K562 (cell line): ENCODE data around the gene WDR70. TPM values are rescaled to one million over a fixed set of nuclear protein-coding genes. Genes with fewer than 3 reads are reported as not detected.

Source experiments
- BDP1 ChIP-seq: IDR thresholded peaks from 3 replicates; pipeline ENCODE4 v1.6.1; 2011; ENCODE audit not compliant: insufficient read length, insufficient read depth
- BRF1 ChIP-seq: IDR thresholded peaks from 3 replicates; pipeline ENCODE4 v1.6.1; 2011; ENCODE audit warnings: borderline replicate concordance, mild to moderate bottlenecking; ENCODE audit not compliant: insufficient read length; ENCODE audit errors: extremely low read depth
- C11orf30 ChIP-seq: fragments of 450-650 bp; IDR thresholded peaks from 2 replicates; pipeline ENCODE4 v1.6.1; 2016; ENCODE audit warnings: low read depth, mild to moderate bottlenecking
- CBFB ChIP-seq: sonication (generic); formaldehyde crosslinking; IDR thresholded peaks from 2 replicates; pipeline ENCODE4 v1.4.0; 2020; ENCODE audit warnings: mild to moderate bottlenecking, missing genetic modification reagents
- CHD2 ChIP-seq: IDR thresholded peaks from 2 replicates; pipeline ENCODE4 v1.6.1; 2011; ENCODE audit warnings: low read depth, low read length
- COPS2 ChIP-seq: fragments of 450-650 bp; conservative IDR thresholded peaks from 2 replicates; pipeline ENCODE4 v1.6.1; 2016; ENCODE audit warnings: mild to moderate bottlenecking, moderate library complexity
- E2F6 ChIP-seq, 2 experiments: IDR thresholded peaks; 2 replicates each; pipeline ENCODE4 v1.6.1; 2011; ENCODE audit warnings: borderline replicate concordance in 1 of 2, control low read depth in 1 of 2, low read depth in 1 of 2, low read length in 1 of 2, mild to moderate bottlenecking in 1 of 2, mixed read lengths in 1 of 2, moderate library complexity in 1 of 2; ENCODE audit not compliant: insufficient read depth in 1 of 2, insufficient read length in 1 of 2, poor library complexity in 1 of 2, severe bottlenecking in 1 of 2; ENCODE audit errors: extremely low read depth in 1 of 2
- FOXK1 ChIP-seq: sonication (generic); formaldehyde crosslinking; IDR thresholded peaks from 2 replicates; pipeline ENCODE4 v1.8.0; 2022; ENCODE audit warnings: missing genetic modification reagents, mild to moderate bottlenecking, borderline replicate concordance
- FOXP1 ChIP-seq: sonication (generic); formaldehyde crosslinking; IDR thresholded peaks from 2 replicates; pipeline ENCODE4 v1.8.0; 2022; ENCODE audit warnings: mild to moderate bottlenecking, missing genetic modification reagents
- HDAC6 ChIP-seq: IDR thresholded peaks from 2 replicates; pipeline ENCODE4 v1.6.1; 2012; ENCODE audit warnings: low read depth, mild to moderate bottlenecking, control low read depth, inconsistent platforms, low read length, moderate library complexity
- KAT2B ChIP-seq: IDR thresholded peaks from one replicate; pipeline ENCODE4 v1.6.1; 2012; ENCODE audit warnings: low read depth, mild to moderate bottlenecking, control low read depth, inconsistent platforms, low read length, moderate library complexity
- PPARD ChIP-seq: fragments of 250-450 bp; sonication (Bioruptor Pico); IDR thresholded peaks from 2 replicates; pipeline ENCODE4 v1.8.0; 2022; ENCODE audit warnings: inconsistent platforms, mild to moderate bottlenecking, moderate library complexity
- RAD21 ChIP-seq, 2 experiments: fragments of 250-450 bp in 1 of 2; fragments of 450-650 bp in 1 of 2; sonication (Bioruptor Pico) in 1 of 2; formaldehyde crosslinking in 1 of 2; IDR thresholded peaks in 1 of 2; conservative IDR thresholded peaks in 1 of 2; 2 replicates each; pipeline versions ENCODE4 v1.4.0 to v1.8.0; 2020 to 2022; ENCODE audit warnings: mild to moderate bottlenecking in 2 of 2, moderate library complexity in 1 of 2
- RNF2 ChIP-seq: sonication (generic); IDR thresholded peaks from 2 replicates; pipeline ENCODE4 v1.6.1; 2016
- SAFB ChIP-seq: fragments of 200-400 bp; formaldehyde crosslinking; IDR thresholded peaks from 2 replicates; pipeline ENCODE4 v1.6.1; 2017; ENCODE audit warnings: low read depth, low read length, borderline replicate concordance
- SAFB2 ChIP-seq: fragments of 200-400 bp; formaldehyde crosslinking; IDR thresholded peaks from 2 replicates; pipeline ENCODE4 v1.6.1; 2018; ENCODE audit warnings: borderline replicate concordance, low read length, low read depth, moderate library complexity; ENCODE audit not compliant: severe bottlenecking
- SMAD3 ChIP-seq: fragments of 450-650 bp; formaldehyde crosslinking; conservative IDR thresholded peaks from 2 replicates; pipeline ENCODE4 v1.4.0; 2020; ENCODE audit warnings: mild to moderate bottlenecking
- SRSF7 ChIP-seq: fragments of 200-400 bp; formaldehyde crosslinking; optimal IDR thresholded peaks from 2 replicates; pipeline ENCODE3; 2017; ENCODE audit warnings: mild to moderate bottlenecking, low read depth, low read length
- TAF15 ChIP-seq: fragments of 200-400 bp; formaldehyde crosslinking; IDR thresholded peaks from 2 replicates; pipeline ENCODE4 v1.6.1; 2017; ENCODE audit warnings: mild to moderate bottlenecking, low read depth, low read length, moderate library complexity
- ZFP30 ChIP-seq: fragments of 250-450 bp; sonication (Bioruptor Pico); IDR thresholded peaks from 2 replicates; pipeline ENCODE4 v1.8.0; 2022; ENCODE audit warnings: moderate library complexity, mild to moderate bottlenecking, inconsistent platforms, borderline replicate concordance
- ZNF184 ChIP-seq: sonication (generic); formaldehyde crosslinking; IDR thresholded peaks from 2 replicates; pipeline ENCODE4 v1.5.0; 2020; ENCODE audit warnings: missing genetic modification reagents
- ZNF75A ChIP-seq: fragments of 450-650 bp; formaldehyde crosslinking; IDR thresholded peaks from 2 replicates; pipeline ENCODE4 v1.4.0; 2020; ENCODE audit warnings: mild to moderate bottlenecking
- ZNF76 ChIP-seq: fragments of 250-450 bp; sonication (Bioruptor Pico); IDR thresholded peaks from 2 replicates; pipeline ENCODE4 v1.4.0; 2020; ENCODE audit warnings: mild to moderate bottlenecking, moderate library complexity, borderline replicate concordance
- ZNF778 ChIP-seq: fragments of 450-650 bp; formaldehyde crosslinking; IDR thresholded peaks from 2 replicates; pipeline ENCODE4 v1.4.0; 2020; ENCODE audit warnings: mild to moderate bottlenecking, moderate library complexity
- polyA plus RNA-seq, 8 experiments: library from polyadenylated mRNA; depleted of rRNA in 4 of 8; stranded (reverse) in 5 of 8; unstranded in 3 of 8; fragments of >200 nt; fragmentation: Nextera tagmentation in 2 of 8; fragmentation: Illumina TruSeq in 1 of 8; extraction: Ambion mirVana in 2 of 8; extraction: Trizol in 1 of 8; gene quantifications; 2 replicates each; pipeline versions ENCODE4 v1.2.1 to v1.2.3, GENCODE V29; 2011 to 2014; ENCODE audit warnings: inconsistent platforms in 1 of 8, missing spikeins in 1 of 8
- total RNA-seq, 7 experiments: library from RNA; depleted of rRNA in 6 of 7; stranded (reverse); fragments of >200 nt in 6 of 7; fragmentation: Illumina TruSeq in 2 of 7; extraction: Trizol in 2 of 7; gene quantifications; 2 replicates each; pipeline versions ENCODE4 v1.2.1 to v1.2.3, GENCODE V29; 2011 to 2021; ENCODE audit warnings: low replicate concordance in 1 of 7
- TF ChIP-seq, protein P1 (sequence below): fragments of 150-350 bp; conservative IDR thresholded peaks from 2 replicates; pipeline ENCODE4 v1.6.1; 2014; ENCODE audit warnings: low read length

WDR70 gene
- total and polyA plus RNA-seq, 9 of the 15 experiments (the other 6 are each of a cell fraction or from before 2014, with no cell fraction given): 16.8 to 46.6 (median 38.8) TPM

DNA sequence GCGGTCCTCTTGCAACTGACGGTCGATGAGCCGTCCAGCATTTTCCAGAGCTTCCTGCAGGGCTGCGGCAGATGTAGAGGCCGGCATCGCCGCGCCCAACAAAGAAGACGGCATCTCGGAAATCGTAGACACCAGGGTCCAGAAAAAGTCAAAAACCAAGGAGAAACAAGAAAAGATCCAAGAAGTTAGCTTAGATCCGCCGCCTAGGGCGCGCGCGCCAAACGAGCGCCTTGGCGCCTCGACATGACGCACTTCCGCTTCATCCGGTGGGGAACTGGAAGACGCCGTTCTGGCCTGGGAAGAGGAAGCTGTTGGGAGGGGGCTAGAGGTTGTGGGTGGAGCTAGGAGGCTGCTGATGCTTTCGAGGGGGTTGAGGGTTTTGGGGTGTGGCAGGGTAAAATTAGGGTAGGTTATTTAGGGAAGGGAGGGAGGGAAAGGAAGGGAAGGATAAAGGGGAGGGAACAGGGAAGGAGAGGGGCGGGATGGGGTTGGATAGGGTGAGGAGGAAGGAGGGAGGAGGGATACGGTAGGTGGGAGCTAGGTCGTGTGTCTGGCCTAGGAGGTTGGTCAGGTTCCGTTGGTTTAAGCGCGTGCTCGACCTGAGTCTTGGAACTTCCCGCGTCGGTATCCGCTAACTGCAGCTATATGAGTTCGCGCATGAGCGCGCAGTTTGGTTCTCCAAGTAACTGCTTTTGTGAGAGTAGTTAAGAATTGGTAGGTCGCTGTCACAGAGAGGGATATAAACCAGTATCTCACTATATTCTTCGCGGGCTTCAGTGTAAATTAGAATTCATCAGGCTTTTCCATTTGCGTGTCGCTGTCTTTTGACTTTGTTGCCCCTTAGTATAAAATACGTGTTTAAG is 8.0 kb upstream of the WDR70 start, which contains the start of gene NUP155 (continued):
- no peak for TF ChIP-seq ZNF184 (CRISPR knock-in tag)
- TF ChIP-seq FOXK1 (CRISPR knock-in tag): peak; percentile 38
- TF ChIP-seq SMAD3 (CRISPR knock-in tag): no peak; the same call in 1 of the 2 replicates
- TF ChIP-seq RAD21 (CRISPR knock-in tag; conservative IDR thresholded peaks at IDR 0.05 in 1 of 2, IDR thresholded peaks at IDR 0.05 in 1 of 2): 0 out of 4 replicates have a peak, but pooled peaks of 1 of the 2 experiments have one; percentile 7
- TF ChIP-seq HDAC6: no peak
- TF ChIP-seq BRF1: no peak
- TF ChIP-seq CBFB (CRISPR knock-in tag): no peak
- no peak for TF ChIP-seq BDP1
- peak; percentile 100 for TF ChIP-seq C11orf30
- no peak for TF ChIP-seq ZNF75A (CRISPR knock-in tag)
- peak; percentile 10; the same call in 1 of the 2 replicates for TF ChIP-seq CHD2
- no peak for TF ChIP-seq ZFP30
- TF ChIP-seq SAFB: no peak
- no peak for TF ChIP-seq TAF15
- peak; percentile 93 for TF ChIP-seq FOXP1 (CRISPR knock-in tag)
- TF ChIP-seq SAFB2: no peak
- TF ChIP-seq E2F6 (IDR thresholded peaks at IDR 0.05; ENCODE audit: borderline replicate concordance in 1 of 2, extremely low read depth in 1 of 2, insufficient read depth in 1 of 2, insufficient read length in 1 of 2, low read depth in 1 of 2, low read length in 1 of 2, poor library complexity in 1 of 2, severe bottlenecking in 1 of 2): peak; percentile 98 to 99
- TF ChIP-seq RNF2: peak; percentile 71
- TF ChIP-seq, protein P1, sequence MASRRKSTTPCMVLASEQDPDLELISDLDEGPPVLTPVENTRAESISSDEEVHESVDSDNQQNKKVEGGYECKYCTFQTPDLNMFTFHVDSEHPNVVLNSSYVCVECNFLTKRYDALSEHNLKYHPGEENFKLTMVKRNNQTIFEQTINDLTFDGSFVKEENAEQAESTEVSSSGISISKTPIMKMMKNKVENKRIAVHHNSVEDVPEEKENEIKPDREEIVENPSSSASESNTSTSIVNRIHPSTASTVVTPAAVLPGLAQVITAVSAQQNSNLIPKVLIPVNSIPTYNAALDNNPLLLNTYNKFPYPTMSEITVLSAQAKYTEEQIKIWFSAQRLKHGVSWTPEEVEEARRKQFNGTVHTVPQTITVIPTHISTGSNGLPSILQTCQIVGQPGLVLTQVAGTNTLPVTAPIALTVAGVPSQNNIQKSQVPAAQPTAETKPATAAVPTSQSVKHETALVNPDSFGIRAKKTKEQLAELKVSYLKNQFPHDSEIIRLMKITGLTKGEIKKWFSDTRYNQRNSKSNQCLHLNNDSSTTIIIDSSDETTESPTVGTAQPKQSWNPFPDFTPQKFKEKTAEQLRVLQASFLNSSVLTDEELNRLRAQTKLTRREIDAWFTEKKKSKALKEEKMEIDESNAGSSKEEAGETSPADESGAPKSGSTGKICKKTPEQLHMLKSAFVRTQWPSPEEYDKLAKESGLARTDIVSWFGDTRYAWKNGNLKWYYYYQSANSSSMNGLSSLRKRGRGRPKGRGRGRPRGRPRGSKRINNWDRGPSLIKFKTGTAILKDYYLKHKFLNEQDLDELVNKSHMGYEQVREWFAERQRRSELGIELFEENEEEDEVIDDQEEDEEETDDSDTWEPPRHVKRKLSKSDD: no peak
- TF ChIP-seq PPARD (CRISPR knock-in tag): no peak
- no peak for TF ChIP-seq ZNF76 (CRISPR knock-in tag)
- TF ChIP-seq ZNF778 (CRISPR knock-in tag): no peak
- no peak for TF ChIP-seq KAT2B
- TF ChIP-seq SRSF7: no peak
- TF ChIP-seq COPS2: no peak
